Choroid plexus epithelial cell (primary cell): ENCODE results near the gene ADAMTS18.
"Not testable (repeated sequence)": the region's sequence is repeated elsewhere in the genome, so short reads cannot be mapped to it uniquely, and the experiment has no call there.

ENCODE experiments used
- DNase-seq: peaks from one replicate; pipeline ENCODE4 v3.0.0-alpha.2; 2010; ENCODE audit warnings: low read depth
- H3K4me3 ChIP-seq: 2 replicates; pipeline ENCODE4 v1.5.1; 2011; ENCODE audit warnings: low read depth, mild to moderate bottlenecking, control low read depth, low read length, moderate library complexity
- CTCF ChIP-seq: conservative IDR thresholded peaks from 2 replicates; pipeline ENCODE4 v1.5.1; 2011; ENCODE audit warnings: low read depth, mild to moderate bottlenecking, control low read depth, inconsistent platforms, low read length, moderate library complexity

The ADAMTS18 gene

GRCh38 chr16:77297996-77298395 lies 136.8 kb downstream of the ADAMTS18 start:
- DNase-seq: peak; percentile 33
- no peak overlapping the region for H3K4me3 ChIP-seq
- no peak for TF ChIP-seq CTCF

- peak; percentile 18 for DNase-seq
- TF ChIP-seq CTCF: no peak
- H3K4me3 ChIP-seq: no peak overlapping the region
Measured at GRCh38 chr16:77295896-77296295, 138.9 kb downstream of the ADAMTS18 start.

- peak; percentile 57 for DNase-seq
- TF ChIP-seq CTCF: no peak
- H3K4me3 ChIP-seq: no peak overlapping the region
Measured at GRCh38 chr16:77290451-77291115, 144.3 kb downstream of the ADAMTS18 start.

- DNase-seq: peak; percentile 67
- no peak for TF ChIP-seq CTCF
- H3K4me3 ChIP-seq: no peak overlapping the region
Measured at GRCh38 chr16:77289331-77289809, 145.5 kb downstream of the ADAMTS18 start.

- TF ChIP-seq CTCF: no peak
- no peak overlapping the region for H3K4me3 ChIP-seq
- peak; percentile 84 for DNase-seq
Measured at GRCh38 chr16:77288222-77288621, 146.6 kb downstream of the ADAMTS18 start.

GRCh38 chr16:77285676-77286075 lies 149.2 kb downstream of the ADAMTS18 start:
- TF ChIP-seq CTCF: no peak
- DNase-seq: no peak
- no peak overlapping the region for H3K4me3 ChIP-seq

- TF ChIP-seq CTCF: no peak
- DNase-seq: no peak
Measured at GRCh38 chr16:77282345-77282744, 152.5 kb downstream of the ADAMTS18 start.

GRCh38 chr16:77279316-77279715 lies 155.5 kb downstream of the ADAMTS18 start:
- H3K4me3 ChIP-seq, DNase-seq: not testable (repeated sequence)

More at GRCh38 chr16:77282345-77282744, 152.5 kb downstream of the ADAMTS18 start:
- H3K4me3 ChIP-seq: no peak overlapping the region
